Activated T-helper 9 cell treated with anti-CD3 and anti-CD28 coated beads, Interleukin-2, amount 50 U/mL, for 16 hours (primary cell): Measurements from ENCODE around the gene HS3ST4.

Source experiments
- DNase-seq: peaks from one replicate; pipeline ENCODE4 v3.0.0-alpha.2; 2020; ENCODE audit warnings: low read depth

Gene HS3ST4

DNA sequence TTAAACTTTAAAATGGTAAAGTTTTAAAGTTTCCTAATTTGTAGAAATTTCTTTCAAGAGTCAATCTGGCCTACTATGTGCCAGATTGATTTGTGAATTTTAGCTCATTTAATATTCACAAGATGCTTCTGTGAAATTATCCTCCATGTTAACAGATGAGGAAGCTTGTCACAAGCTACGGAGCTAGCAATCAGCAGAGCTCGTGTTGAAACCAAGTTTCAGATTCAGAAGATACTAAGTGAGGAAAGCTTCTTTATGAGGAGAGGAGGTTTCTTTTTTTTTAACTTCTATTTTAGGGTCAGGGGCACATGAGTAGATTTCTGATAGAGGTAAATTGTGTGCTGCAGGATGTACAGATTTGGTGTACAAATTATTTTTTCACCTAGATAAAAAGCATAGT is 135.9 kb downstream of the HS3ST4 start:
- no peak for DNase-seq

DNA sequence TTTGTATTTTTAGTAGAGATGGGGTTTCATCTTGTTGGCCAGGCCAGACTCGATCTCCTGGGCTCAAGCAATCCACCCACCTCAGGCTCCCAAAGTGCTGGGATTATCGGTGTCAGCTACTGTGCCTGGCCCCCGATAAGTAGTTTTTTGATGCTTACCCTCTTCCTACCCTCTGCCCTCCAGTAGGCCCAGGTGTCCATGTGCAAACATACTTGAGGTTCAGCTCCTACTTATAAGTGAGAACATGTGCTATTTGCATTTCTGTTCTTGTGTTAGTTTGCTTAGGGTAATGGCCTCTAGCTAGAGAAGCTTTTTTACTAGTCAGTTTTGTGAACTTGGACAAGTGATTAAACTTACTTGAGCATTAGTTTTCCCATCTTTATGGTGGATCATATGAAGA is 136.8 kb downstream of the HS3ST4 start:
- no peak for DNase-seq

DNA sequence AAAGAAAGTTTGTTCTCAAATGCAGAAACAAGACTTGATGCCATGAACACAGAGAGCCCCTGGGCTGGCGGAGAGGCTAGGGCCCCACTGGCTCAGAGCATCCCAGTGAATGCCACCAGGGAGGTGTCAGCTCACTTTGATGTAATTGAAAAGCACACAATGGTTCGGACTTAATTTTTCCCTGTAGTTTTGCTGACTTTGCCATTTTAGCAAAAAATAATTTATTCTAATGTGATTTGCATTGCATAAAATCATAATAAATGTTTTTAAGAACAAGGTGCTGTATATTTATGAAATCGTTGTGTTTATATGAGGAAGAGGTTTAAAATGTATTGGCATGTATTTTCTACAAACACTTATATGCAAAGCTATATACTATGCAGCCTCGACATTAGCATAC is 140.5 kb downstream of the HS3ST4 start:
- DNase-seq, result no peak

DNA sequence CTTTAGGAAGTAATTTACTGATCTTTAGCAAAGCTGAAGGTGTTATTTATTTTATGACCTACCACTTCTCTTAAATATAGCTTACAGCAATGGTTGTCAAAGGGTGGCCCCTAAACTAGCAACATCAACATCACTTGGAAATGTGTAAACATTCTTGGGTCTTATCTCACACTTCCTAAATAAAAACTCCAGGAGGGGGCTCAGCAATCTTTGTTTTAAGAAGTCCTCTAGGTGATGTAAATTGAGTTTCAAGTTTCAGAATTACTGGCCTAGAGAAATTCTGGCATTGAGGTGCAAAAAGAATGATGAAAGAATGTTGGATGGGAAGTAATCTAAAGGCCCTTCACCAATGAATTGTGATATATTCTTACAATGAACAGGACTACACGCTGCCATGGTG is 142.3 kb downstream of the HS3ST4 start:
- DNase-seq, result no peak

DNA sequence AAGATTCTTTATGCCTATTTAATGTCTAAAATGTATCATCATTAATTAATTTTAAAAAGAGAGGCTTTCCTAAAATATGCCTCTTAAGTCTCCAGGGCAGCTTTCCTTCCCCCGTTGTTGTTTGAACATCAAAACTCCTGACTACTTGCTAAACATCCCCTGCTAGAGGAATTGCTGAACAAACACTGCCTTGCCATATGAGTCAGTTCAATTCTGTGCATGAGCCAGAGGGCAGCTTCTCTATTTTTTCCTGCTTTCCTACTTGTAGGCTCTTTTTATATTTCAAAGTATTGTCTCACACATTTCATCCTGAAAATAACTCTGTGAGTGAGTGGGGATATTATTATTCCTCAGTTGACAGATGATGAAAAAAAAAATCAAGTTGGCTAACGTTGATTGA is 143.4 kb downstream of the HS3ST4 start:
- no peak for DNase-seq

DNA sequence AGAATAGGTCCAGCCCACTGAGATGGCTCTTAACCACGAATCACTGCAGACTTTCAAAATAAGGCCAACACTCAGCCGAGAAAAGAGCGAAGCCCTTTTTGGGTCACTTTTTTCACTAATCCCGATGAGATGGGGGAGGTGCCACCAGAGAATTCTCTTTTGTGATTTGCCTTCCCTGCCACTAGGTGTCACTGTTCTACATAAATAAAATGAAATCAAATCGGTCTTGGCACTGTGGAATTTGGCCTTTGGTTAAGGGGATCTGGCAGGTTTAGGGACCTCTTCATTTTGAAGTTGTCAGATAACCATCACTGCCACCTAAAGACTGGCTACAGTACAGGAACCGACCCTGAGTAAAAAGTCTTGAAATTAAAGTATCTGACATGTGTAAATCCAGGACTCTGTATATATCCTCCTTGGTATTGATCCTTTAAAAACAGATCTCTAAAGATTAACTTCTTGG is 147.0 kb downstream of the HS3ST4 start:
- no peak for DNase-seq

GRCh38 chr16:25841761-25842160 is 150.0 kb downstream of the HS3ST4 start:
- DNase-seq, result no peak

GRCh38 chr16:25845901-25846300 is 154.1 kb downstream of the HS3ST4 start:
- no peak for DNase-seq

GRCh38 chr16:25854141-25854540 is 162.4 kb downstream of the HS3ST4 start:
- no peak for DNase-seq

- DNase-seq, result no peak
Observed at GRCh38 chr16:25855063-25855462, 163.3 kb downstream of the HS3ST4 start.

DNA sequence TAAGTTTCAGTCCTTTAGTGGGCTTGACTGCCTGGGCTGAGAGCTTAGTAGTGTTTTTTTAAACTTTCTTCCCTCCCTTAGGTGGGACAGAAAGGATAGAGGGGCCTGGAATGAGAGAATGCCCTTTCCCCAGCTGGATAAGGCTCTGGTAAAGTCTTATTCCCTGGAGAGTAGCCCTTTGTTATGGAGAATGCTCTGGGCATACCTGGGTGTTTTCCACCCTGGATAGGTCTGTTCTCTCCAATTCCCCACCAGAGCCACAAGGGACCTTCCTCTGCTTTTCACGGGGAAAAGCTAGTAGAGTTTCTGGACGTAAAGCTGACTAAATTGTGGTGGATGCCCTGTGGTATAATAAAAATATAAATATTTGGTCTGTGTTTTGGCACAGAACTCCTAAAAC is 164.1 kb downstream of the HS3ST4 start:
- DNase-seq, result no peak

- no peak for DNase-seq
Observed at GRCh38 chr16:25859645-25860044, 167.9 kb downstream of the HS3ST4 start.

DNA sequence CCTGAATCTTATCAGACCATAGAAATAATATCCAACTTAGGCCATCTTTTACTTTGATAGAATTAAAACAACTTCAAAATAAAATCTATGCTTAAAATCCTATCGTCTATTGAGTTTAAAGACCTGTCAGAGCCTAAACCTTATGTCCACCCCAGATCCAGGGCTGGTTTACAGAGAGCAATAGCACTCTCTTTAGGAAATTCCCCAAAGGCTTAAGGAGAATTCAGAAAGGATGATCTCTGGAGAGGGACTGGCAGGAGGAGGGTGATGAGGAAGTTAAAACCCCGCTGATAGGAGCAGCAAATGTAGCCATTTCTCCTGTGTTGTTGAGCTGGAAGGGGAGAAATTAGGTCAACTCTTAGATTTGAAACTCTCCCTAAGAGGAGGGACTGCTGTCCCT is 175.3 kb downstream of the HS3ST4 start:
- DNase-seq, result no peak

DNA sequence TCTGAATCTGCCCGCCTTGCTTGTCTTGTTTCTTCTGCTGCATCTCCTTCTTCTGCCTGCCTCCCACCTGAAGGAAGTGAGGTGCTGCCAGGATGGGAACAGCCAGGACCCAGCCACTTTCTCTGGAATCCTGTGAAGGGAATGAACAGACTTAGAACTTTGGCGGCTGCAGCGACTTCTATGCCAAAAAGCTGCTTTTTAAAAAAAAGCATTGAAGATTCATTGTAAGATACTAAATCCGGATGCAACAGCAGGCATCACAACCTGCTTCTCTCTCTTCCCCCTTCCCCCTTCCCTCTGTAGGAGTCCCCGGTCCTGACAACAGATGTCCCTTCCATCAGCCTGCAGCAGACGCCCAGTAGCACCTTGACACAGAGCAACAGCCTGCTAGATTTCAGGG is 176.3 kb downstream of the HS3ST4 start:
- DNase-seq, result no peak

DNA sequence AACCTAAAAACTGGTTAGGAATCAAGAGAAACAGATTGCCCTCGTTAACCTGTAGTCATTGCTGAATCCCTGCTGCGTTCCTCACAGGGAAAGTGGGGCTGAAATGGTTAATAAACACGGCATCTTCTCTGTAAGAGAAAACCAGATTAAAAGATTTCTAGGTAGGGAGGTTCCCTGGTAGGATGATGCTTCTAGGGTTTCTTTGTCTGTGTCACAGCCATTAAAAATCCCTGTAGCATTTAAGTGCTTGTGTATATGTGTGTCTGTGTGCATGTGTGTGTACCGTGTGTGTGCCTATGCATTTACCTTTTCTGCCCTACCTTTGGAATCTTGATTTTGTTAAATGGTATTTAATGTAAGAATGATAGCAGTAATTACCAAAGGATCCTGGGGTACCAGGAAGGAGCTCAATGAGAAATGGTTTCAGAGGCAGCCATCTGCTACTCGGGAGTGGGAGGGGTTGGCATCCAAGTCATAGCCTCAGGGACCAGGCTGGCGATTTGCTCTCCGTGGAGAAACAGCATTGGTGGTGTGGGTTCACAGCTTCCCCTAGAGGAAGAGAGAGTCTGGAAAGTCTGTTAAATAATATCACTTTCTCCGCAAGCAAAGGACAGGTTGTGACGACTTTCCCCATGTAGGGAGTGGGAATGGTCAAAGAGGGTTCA is 177.1 kb downstream of the HS3ST4 start:
- no peak for DNase-seq

DNA sequence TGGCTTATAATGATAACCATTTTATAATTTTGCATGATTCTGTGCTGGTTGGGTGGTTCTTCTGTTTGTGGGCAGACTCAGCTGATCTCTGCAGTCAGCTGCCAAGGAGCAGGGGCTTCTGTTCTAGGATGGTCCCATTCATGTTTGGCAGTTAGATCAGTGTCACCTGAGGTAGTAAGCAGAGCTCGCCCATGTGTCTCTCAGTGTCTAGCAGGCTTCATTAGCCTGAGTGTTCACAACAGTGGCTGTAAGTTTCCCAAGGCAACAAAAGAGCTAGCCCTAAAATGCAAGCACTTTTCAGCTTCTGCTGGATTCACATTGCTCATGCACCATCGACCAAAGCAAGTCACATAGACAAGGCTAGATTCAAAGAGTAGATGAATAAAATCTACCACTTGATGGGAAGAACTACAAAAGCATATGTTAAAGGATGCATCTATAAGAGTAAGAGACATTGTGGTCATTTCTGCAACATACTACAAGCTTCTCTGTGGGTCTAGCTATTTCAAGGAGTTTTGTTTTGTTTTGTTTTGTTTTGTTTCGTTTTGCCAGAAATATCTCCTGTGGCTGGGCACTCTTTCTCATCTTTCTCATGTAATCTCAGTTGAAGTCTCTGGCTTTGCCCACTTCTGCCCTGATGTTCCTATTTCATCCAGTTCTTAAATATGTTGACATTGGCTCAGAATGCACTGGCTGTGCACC is 180.8 kb downstream of the HS3ST4 start:
- no peak for DNase-seq

- no peak for DNase-seq
Observed at GRCh38 chr16:25874196-25874595, 182.4 kb downstream of the HS3ST4 start.

DNA sequence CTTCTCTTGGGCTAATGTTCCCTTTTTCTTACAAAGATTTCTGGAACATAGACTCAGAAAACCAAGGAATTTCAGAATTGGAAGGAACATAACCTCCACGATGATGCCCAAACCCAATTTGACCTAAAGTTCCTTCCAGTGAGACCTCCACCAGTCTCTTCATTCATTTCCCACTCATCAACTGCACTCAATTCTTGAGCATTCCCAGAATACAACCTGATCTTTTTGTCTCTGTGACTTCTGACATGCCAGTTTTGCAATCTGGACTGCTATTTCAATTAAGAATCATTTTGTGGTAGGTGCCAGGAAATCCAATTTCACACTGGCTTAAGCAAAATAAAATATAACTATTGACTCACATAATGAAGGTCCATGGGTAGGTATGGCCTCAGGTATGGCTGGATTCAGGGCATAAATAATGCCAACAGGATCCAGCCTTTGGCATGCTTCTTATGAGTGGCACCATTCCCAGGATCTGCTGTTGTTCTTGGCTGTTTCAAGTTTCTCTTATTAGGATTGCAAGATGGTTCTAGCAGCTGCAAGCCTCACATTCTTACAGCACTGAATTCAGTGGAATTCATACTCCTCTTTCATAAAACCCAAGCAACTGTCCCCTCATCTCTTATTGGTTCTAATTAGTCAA is 184.3 kb downstream of the HS3ST4 start:
- no peak for DNase-seq

- DNase-seq, result no peak
Observed at GRCh38 chr16:25877103-25877502, 185.3 kb downstream of the HS3ST4 start.

- DNase-seq, result no peak
Observed at GRCh38 chr16:25886598-25886997, 194.8 kb downstream of the HS3ST4 start.

DNA sequence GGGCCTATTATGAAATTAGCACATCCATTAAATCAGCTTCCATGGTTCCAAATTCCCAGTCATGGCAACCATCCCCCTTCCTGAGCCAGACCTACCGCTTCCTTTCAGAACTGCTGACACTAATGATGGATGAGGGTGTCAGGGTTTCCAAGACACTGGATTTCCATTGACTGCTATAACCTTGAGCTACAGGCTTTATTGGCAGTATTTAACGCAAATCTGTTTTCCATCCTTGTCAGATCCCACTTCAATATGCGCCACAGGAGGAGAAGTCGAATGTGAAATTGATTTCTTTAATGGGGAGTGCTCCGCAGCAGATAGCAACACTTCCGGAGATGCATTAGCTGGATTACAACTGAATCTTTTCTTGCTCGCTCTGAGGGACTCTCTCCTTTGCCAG is 197.1 kb downstream of the HS3ST4 start:
- no peak for DNase-seq

- DNase-seq, result no peak
Observed at GRCh38 chr16:25893332-25893731, 201.6 kb downstream of the HS3ST4 start.

GRCh38 chr16:25894093-25894492 is 202.3 kb downstream of the HS3ST4 start:
- DNase-seq, result no peak
